ENCODE results near the gene ATP1B1. TPM values are rescaled to one million over a fixed set of nuclear protein-coding genes. Genes with fewer than 3 reads are reported as not detected.

Gene ATP1B1
- total RNA-seq, 1 donor from 2014 or later, result 25.2 TPM

DNA sequence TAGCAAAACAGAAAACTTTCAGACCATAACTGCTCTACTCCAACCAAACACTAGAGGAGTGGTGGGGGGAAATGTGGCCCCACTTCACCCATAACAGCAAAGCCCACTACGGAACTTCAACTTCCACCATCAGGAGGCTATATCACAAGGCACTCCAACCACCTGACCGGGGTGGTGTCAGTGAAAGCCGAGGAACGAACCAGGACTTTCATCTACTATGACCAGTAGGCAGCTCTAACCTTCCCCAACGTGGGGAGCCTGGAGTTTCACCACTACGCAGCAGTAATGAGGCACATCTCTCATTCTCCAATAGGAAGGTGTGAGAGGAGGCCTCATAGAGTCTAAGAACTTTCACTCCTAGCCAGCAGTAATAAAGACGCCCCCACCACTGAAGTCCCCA lies 42.4 kb upstream of the ATP1B1 start:
- H3K36me3 Mint-ChIP-seq (ENCODE audit: low read depth), result peaks cover 4% of the 10 kb centered on the region
- DNase-seq (ENCODE audit: low read depth, low spot score), result no peak
- no peak overlapping the region for H3K4me3 Mint-ChIP-seq
- no peak overlapping the region for H3K27ac Mint-ChIP-seq (ENCODE audit: unreplicated experiment)
- peaks cover 11% of the 10 kb centered on the region for H3K9me3 Mint-ChIP-seq
- no peaks in the 10 kb centered on the region for H3K4me1 Mint-ChIP-seq
- H3K27me3 Mint-ChIP-seq (ENCODE audit: low read depth), result no peaks in the 10 kb centered on the region
- TF ChIP-seq, protein P1, sequence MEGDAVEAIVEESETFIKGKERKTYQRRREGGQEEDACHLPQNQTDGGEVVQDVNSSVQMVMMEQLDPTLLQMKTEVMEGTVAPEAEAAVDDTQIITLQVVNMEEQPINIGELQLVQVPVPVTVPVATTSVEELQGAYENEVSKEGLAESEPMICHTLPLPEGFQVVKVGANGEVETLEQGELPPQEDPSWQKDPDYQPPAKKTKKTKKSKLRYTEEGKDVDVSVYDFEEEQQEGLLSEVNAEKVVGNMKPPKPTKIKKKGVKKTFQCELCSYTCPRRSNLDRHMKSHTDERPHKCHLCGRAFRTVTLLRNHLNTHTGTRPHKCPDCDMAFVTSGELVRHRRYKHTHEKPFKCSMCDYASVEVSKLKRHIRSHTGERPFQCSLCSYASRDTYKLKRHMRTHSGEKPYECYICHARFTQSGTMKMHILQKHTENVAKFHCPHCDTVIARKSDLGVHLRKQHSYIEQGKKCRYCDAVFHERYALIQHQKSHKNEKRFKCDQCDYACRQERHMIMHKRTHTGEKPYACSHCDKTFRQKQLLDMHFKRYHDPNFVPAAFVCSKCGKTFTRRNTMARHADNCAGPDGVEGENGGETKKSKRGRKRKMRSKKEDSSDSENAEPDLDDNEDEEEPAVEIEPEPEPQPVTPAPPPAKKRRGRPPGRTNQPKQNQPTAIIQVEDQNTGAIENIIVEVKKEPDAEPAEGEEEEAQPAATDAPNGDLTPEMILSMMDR (conservative IDR thresholded peaks at IDR 0.05), result no peak

DNA sequence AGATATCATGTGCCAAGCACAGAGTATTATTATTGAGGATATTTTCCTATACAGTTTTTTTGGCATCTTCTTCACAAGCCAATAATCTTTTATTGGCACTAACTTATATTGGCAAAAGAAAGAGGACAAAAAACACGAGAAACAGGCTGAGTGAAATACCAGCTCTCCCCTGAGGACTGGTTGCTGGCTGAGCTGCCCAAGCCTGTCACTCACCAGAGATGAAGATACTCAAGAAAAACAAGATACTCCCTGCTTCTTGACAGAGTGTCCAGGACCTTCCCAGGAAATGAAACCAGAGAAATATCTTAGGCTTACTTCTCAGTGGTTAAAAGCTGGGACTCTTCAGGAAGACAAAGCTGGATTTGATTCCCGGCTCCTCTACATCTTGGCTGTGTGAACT lies 35.9 kb upstream of the ATP1B1 start:
- DNase-seq (ENCODE audit: low read depth, low spot score), result no peak
- no peak overlapping the region for H3K4me3 Mint-ChIP-seq
- no peak overlapping the region for H3K27ac Mint-ChIP-seq (ENCODE audit: unreplicated experiment)
- no peaks in the 10 kb centered on the region for H3K27me3 Mint-ChIP-seq (ENCODE audit: low read depth)
- peaks cover 3% of the 10 kb centered on the region for H3K9me3 Mint-ChIP-seq
- H3K36me3 Mint-ChIP-seq (ENCODE audit: low read depth), result peaks cover 4% of the 10 kb centered on the region
- TF ChIP-seq, protein P1 (conservative IDR thresholded peaks at IDR 0.05), result no peak
- H3K4me1 Mint-ChIP-seq, result peaks cover 10% of the 10 kb centered on the region

DNA sequence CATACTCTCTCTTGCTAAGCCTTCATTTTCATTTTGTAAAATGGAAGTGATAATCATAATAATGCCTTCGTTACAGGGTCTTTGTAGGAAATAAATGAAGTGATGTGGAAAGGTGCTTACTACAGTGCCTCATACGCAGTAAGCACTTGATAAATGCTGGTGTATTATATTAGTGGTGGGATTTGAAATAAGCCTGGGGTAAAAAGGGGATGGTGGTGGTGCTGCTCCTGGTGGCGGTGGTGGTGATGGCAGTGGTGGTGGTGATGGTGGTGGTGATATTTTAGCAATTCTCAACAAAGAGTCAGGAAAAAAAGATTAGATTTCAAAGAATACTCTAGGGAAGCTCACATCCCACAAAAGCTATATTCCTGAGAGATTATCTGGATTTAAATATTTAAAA lies 35.5 kb upstream of the ATP1B1 start:
- Mint-ChIP-seq H3K9me3 (peaks cover 3% of the 10 kb centered on the region), H3K27me3 (ENCODE audit: low read depth) (no peaks in the 10 kb centered on the region), H3K36me3 (ENCODE audit: low read depth) (peaks cover 4% of the 10 kb centered on the region), H3K4me3 (no peak overlapping the region), H3K27ac (ENCODE audit: unreplicated experiment) (no peak overlapping the region), H3K4me1 (peaks cover 10% of the 10 kb centered on the region)
- TF ChIP-seq, protein P1 (conservative IDR thresholded peaks at IDR 0.05), result no peak
- DNase-seq (ENCODE audit: low read depth, low spot score), result no peak

DNA sequence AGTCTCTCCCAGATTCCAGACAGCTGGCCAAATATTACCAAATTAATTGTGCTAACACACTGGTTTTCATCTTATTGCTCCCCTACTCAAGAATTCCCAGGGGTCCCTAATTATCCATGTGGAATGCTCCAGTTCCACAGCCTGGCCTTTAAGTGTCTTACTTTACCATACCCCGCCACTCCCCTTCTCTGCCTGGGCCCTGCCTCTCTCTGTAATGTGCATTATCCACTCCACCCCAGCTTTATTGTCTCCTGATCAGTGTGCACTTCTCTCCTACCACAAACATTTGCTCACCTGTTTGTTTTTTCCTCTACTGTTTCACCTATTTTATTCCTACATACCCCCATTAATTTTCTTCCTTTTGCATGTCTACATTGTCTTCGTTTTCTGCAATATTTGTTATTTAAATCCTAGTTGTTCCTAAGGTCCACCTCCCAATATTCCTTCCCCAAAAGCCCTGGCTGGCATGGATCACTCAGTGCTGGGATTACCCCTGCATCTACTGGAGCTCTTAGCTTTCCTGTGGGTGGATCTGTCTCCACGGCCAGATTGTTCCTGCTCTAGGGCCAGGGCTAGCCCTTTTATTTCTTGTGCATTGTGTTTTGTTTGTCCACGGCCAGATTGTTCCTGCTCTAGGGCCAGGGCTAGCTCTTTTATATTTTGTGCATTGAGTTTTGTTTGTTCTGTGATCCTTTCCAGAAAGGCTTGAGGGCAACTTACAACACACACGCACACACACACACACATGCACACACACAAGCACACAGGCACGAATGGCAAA lies 33.4 kb upstream of the ATP1B1 start:
- Mint-ChIP-seq H3K27ac (ENCODE audit: unreplicated experiment) (no peak overlapping the region), H3K4me1 (peaks cover 10% of the 10 kb centered on the region), H3K4me3 (no peak overlapping the region), H3K36me3 (ENCODE audit: low read depth) (peaks cover 2% of the 10 kb centered on the region), H3K27me3 (ENCODE audit: low read depth) (no peaks in the 10 kb centered on the region), H3K9me3 (peaks cover 3% of the 10 kb centered on the region)
- no peak for DNase-seq (ENCODE audit: low read depth, low spot score)
- TF ChIP-seq, protein P1 (conservative IDR thresholded peaks at IDR 0.05), result no peak

DNA sequence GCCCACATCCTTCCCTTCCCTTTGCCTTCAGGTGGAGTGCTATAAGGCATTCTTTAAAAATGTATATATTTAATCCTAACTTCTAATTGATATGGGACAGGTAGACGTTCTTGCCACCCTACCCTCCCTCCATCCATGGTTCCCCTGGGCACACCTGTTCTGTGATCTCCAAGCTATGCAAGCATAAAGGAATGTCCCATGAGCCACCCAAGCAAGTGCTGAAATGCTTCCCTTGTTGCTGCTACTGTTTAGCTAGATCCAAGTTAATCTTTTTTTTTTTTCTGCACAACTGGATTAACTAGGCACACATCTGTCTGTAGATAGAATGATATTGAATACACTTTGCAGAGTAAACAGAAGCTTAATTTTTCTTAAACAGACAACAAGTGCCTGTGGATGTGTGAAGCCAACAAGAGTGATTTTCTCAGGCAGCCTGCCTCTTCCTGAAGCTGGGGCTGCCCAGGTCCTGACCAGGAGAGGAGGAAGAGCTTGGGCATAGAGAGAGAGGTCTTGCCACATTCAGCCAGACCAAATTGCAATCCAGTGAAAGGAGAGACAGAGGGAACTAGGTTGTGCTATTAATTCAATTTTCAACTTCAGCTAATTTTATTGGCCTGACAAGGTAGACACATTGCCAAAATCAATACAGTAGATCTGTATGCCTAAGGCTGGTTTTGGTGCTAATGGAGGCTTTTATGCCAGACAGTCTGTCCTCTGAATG lies 28.2 kb upstream of the ATP1B1 start:
- TF ChIP-seq, protein P1 (conservative IDR thresholded peaks at IDR 0.05), result no peak
- no peak overlapping the region for H3K27ac Mint-ChIP-seq (ENCODE audit: unreplicated experiment)
- H3K4me1 Mint-ChIP-seq, result peaks cover 5% of the 10 kb centered on the region
- no peaks in the 10 kb centered on the region for H3K9me3 Mint-ChIP-seq
- no peak overlapping the region for H3K4me3 Mint-ChIP-seq
- DNase-seq (ENCODE audit: low read depth, low spot score), result no peak
- no peaks in the 10 kb centered on the region for H3K27me3 Mint-ChIP-seq (ENCODE audit: low read depth)
- H3K36me3 Mint-ChIP-seq (ENCODE audit: low read depth), result no peaks in the 10 kb centered on the region

All from neural crest cell (in vitro differentiated cells).